Activated CD4-positive, alpha-beta T cell treated with anti-CD3 and anti-CD28 coated beads for 48 hours (primary cell): ENCODE data around the gene DPP8.
A peak's percentile ranks its signal among the peaks of the same experiment; 100 is the strongest.
"Not testable (repeated sequence)": the region's sequence is repeated elsewhere in the genome, so short reads cannot be mapped to it uniquely, and the experiment has no call there.

ENCODE experiments used
- DNase-seq: peaks from one replicate; pipeline ENCODE4 v3.0.0-alpha.2; 2020

Gene DPP8

GRCh38 chr15:65401611-65402240, 115.8 kb downstream of the DPP8 start:
- no peak for DNase-seq

DNA sequence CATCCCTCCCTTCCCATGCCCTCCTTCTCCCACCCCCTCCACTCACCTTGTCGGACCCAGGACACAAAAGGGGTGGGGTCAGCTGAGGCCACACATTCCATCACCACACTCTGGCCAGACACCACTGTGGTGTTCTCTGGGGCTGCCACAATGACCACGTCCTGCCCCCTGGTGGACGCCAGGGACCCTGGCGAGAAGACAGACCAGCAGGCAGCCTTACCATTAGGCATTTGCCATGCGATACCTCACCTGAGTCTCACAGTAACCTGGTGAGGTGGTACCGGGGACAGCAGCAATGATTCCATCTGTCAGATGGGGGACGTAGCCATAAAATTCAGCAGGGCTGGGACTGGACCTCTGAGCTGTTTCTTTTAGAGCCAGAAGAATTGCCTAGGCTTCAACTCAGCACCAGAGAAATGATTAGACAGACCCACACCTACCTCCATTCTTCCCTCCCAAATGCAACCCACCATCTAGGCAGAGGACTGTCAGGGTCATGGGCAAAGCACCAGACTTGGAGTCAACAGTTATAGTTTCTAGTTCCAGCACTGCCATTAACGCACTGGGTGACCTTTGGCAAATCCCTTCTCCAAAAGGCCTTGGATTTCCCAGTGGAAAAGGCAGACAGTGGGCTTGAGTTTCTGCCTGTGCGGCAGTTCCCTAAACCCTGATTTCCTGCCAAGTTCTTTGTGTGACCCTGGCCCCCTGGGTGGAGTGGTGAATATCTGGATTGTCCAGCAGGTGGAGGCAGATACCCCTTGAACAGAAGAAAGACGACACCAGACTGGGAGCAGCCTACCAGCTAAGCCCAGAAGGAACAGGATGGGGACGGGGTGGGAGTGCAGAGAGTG, 116.5 kb downstream of the DPP8 start:
- DNase-seq: peak; percentile 69

DNA sequence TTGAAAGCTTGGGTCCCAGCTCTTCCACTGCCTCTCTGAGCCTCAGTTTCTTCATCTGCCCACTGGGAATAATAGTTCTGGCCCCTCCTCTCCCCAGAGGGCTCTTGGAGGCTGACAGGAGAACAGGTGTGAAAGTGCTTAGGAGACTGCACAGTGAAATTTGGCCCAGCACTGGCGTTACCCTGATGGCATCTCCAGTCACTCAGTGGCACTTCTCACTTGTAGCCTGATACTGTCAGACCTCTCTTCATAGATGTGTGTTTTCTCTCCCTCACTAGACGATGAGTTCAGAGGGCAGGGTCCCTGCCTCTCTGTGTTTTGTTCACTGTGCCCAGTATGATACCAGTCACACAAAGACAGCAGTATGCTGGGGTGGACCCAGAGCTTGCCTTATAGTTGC, 117.5 kb downstream of the DPP8 start:
- no peak for DNase-seq

DNA sequence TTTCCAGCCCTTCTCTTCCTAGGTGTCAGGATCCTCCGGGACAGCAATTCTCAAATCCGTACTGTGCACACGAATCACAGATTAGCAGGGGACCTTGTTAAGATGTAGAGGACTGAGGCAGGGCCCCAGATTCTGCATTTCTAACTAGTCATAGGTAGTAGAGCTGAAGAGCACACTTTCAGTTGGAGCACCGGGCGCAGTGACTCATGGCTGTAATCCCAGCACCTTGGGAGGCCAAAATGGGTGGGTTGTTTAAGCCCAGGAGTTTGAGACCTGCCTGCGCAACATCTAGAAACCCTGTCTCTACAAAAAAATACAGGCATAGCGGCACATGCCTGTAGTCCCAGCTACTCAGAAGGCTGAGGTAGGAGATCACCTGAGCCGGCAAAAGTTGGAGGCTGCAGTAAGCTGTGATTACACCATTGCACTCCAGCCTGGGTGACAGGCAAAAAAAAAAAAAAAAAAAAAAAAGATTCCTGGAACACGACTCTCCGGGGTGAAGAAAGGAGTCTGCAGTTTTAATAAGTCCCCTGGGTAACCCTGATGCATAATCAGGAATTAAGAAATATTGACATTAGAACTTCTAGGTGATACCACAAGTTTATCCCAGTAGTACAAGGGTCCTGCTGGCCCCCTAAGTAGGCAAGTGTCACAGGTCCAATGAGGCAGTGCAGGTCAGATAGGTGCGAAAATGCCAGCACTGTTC, 118.3 kb downstream of the DPP8 start:
- no peak for DNase-seq

DNA sequence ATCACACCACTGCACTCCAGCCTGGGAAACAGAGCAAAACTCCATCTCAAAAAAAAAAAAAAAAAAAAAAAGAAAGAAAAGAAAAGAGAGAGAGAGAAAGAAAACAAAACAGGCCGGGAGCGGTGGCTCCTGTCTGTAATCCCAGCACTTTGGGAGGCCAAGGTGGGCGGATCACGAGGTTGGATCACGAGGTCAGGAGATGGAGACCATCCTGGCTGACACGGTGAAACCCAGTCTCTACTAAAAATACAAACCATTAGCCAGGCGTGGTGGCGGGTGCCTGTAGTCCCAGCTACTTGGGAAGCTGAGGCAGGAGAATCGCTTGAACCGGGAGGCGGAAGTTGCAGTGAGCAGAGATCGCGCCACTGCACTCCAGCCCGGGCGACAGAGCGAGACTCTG, 119.0 kb downstream of the DPP8 start:
- DNase-seq: not testable (repeated sequence)

DNA sequence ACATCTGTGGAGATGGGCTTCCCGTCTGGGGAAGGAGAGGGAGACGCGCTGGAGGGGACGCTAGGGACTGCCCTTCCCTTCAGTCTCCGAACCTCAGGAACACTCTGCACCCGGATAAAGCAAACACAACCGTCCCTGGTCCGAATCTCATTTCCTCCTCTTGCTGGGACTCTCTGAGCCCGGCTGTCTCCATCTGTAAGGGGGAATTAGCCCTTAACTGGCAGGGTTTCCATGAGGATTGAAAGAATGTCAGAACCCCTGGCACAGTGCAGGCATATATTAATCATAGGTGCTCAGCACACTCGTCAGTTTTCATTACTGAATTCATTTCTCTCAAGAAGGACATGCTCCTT, 120.5 kb downstream of the DPP8 start:
- DNase-seq: no peak

GRCh38 chr15:65396283-65396964, 121.1 kb downstream of the DPP8 start:
- DNase-seq: no peak

DNA sequence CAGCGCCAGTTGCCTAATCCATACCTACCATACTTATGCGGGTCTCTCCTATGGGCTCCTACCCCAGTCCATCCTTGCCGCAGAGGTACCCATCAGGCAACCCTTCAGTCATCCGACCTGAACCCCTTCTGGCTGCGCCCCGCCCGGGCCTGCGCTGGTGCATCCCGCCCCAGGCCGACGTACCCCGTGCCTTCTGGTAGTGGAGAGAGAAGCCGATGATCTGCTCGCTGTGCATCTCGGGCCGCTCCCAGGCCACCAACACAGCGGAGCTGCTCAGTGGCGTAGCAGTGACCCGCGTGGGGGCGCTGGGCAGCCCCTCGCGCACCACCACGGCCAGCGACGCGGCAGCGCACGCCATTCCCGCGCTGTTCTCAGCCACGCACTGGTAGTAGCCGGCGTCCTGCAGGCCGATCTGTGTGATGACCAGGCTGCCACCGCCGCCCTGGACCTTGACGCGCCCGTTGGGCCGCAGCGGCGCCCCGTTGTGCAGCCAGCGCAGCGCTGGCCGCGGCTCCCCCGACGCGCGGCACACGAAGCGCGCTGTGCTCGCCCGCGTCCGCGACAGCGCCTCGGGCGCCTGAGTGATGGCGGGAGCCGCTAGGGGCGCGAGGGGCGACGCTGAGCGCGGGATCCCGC, 121.8 kb downstream of the DPP8 start:
- no peak for DNase-seq

GRCh38 chr15:65394936-65395335, 122.6 kb downstream of the DPP8 start:
- no peak for DNase-seq

- DNase-seq: no peak
Measured at GRCh38 chr15:65394280-65394789, 123.2 kb downstream of the DPP8 start.

- DNase-seq: no peak
Measured at GRCh38 chr15:65393557-65393956, 123.9 kb downstream of the DPP8 start.

DNA sequence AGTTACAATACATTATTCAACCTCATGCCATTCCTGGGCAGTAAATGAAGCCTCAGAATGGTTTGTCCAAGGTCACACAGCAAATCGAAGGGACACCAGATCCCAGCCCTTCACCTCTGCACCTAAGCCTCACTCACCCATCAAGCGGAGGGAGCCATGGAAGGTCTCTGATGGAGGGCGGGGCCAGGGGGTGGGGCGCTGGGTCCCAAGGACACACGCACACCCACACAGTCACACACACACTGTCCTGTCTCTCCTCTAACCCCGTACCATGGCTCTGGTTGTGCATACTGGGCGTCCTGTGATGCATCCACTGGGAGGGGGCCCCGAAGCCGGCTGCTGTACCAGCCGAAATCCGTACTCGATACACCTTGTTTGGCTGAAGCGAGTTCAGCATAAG, 124.4 kb downstream of the DPP8 start:
- no peak for DNase-seq
